ENCODE data around the gene PDE9A.
"Not testable (repeated sequence)": the region's sequence is repeated elsewhere in the genome, so short reads cannot be mapped to it uniquely, and the experiment has no call there.

Gene PDE9A
- total RNA-seq, result 8.3 to 25.0 reads per million in 2 donors

DNA sequence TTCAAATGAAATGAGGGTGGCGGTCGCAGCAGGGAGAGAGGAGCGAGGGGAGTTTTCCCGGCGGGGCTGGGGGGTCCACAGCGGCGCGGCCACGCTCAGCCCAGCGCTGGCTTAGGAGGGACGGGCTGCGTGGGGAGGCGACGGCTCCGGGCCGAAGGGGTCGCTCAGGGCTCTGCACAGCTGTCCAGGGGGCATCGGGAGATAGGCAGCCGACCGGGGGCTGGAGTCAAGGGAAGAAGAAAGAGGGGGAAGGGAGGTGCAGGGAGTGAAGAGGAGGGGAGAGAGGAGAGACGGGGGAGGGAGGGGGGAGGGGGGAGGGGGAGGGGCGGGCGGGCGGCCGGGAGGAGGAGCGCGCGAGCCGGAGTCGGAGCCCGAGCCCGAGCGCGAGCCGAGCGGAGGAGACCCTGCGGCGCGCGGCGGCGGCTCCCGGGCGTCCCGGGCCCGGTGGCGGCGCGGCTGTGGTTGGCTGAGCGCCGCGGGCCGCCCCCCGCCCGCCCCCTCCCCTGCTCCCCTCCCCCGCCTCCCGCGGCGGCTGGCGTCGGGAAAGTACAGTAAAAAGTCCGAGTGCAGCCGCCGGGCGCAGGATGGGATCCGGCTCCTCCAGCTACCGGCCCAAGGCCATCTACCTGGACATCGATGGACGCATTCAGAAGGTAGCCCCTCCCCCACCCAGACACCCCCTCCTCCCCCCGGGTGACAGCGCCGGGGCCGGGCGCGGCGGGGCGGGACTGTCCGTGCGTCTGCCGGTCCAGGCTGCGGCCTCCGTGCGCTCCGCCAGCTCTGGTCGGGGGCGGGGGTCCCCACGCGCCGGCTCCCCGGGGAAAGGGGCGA is at the start of gene PDE9A:
Gene PDE9A, plus strand, starts transcription at position 391 of the 831 bp plus-strand sequence. Its CDS starts 194 bp downstream, at position 585.
- no peak for DNase-seq

DNA sequence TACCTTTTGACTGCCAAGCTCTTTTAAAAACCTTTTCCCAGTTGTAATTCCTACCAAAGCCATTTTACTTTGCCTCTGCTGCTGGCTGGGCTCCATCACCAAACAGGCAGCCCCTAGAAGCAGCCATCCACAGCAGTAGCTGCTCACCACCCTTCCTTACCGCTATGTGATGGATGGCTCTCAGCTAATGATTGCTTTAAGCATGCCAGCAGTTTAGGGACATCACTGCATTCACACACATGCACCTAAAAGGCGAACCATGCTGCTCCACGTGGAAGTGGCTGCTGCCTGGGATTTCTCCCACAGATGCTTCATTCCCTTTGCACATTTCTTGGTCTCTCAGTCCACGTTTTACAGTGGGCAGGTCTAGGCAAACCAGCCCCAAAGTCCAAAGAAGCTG is 46.3 kb upstream of the PDE9A start:
- no peak for DNase-seq

DNA sequence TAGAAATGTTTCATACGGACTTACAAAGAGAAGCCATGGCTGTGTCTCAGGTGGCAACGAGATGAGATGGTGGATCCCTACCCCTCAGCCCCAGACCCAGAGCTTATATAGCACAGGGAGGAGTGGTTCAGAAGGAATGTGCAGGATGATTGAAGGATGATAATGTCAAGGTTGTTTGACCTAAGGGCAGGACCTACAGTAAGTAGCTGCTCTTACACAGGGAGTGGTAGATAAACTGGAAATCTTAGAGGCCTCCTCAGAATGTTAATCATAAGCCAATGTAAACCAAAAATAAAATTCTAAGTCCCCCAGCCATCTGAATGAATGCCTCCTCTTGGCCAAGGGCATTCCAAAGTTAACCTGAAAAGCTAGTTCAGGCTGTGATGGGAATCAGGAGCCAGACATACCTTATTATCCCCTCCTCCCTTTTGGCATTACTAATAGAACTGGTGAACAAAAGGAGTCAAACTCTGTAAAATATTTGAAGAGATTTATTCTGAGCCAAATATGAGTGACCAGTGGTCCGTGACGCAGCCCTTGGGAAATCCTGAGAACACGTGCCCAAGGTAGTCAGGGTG is 45.8 kb upstream of the PDE9A start:
- DNase-seq, result no peak

DNA sequence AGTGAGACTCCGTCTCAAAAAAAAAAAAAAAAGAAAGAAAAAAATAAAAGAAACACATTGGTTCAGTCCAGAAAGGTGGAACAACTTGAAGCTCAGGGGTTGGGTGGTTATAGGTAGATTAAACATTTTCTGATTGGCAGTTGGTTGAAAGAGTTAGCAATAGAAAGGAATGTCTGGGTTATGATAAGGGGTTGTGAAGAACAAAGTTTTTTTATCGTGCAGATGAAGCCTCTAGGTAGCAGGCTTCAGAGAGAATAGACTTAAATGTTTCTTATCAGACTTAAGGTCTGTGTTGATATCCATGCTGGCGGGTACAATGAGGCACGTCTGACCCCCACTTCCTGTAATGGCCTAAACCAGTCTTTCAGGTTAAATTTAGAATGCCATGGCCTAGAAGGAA is 45.0 kb upstream of the PDE9A start:
- DNase-seq, result no peak

DNA sequence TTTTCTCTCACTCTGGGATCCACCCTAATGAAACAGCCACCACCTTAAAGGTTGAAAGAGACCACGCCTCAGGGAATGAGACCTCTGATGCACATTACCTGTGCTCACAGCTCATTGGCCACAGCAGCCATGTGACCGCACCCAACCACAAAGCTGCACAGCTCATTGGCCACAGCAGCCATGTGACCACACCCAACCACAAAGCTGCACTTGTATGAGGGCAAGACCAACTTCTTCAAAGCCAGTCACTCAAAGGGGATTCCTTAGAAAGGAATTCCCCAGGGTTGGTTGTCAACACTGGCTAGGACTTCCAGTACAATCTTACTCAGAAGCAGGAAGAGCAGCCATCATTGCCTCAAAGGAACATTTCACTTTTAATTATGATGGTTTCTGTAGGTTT is 43.6 kb upstream of the PDE9A start:
- DNase-seq, result no peak

DNA sequence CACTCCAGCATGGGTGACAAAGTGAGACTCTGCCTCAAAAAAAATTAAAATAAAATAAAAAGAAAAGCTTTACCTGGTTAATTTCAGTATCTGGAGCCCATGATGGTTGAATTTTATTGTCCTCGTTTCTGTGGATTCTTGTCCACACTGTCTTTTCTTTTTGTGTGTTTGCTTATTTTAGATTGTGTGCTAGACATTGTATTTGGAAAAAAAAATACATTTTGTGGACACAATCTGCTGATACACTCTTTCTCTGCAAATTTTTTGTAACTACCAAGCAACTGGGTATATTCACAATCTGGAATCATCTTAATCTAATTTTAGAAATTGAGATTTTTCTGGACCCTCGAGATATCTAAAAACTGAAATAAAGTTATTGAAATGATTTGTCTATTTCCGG is 41.6 kb upstream of the PDE9A start:
- no peak for DNase-seq

DNA sequence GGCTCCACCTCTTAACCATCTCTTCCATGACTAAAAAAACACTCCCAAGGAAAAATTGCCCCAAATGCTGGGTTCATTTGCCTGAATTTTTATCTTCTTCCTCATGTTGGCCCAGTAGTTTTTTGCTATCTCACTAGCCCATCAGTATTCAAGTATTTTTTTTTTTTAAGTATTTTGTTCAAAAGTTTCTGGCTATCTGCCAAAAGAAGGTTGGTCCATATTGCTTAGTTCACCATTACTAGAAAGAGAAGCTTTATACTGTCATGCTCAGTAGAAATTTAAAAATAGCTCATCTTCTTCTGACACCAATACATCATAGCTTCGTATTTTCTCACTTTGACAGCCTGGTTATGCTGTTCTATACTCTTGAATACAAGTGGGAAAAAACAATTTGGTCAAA is 41.0 kb upstream of the PDE9A start:
- DNase-seq, result no peak

DNA sequence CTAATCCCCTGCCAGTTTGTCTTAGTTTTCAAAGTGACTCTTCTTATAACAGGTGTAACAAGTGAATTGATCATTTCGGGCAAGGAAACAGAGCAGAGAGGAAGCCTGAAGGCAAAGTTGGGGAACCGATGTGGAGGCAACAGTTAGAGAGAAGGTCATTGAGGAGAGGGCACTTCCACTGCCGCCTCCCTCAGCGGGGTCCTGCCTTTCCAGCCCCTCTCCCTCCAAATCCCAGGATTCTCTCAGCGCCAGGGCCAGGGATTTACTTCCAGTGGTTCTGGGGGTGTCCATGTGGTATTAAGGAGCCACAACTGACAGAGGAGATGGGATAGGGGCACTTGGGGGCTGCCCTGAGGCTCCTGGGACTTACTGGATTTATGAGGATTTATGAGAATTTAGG is 39.7 kb upstream of the PDE9A start:
- no peak for DNase-seq

DNA sequence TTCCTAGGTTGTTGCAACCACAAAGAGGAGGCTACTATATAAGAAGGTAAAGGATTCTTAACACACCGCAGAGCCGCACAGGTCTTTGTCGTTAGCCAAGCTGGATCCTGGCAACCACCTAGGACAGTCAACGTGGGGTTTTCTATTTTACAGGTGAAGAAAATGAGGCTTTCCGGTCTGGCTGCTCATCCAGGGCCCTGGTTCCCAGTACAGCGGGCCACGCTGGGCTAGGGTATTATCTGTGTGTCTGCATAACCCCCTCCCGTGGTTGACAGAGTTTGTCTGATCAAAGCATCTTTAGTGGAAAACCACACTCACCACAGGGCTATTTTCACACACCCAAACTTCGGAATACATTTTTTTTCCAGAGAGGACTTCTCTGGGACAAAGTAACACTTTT is 39.0 kb upstream of the PDE9A start:
- DNase-seq, result no peak

DNA sequence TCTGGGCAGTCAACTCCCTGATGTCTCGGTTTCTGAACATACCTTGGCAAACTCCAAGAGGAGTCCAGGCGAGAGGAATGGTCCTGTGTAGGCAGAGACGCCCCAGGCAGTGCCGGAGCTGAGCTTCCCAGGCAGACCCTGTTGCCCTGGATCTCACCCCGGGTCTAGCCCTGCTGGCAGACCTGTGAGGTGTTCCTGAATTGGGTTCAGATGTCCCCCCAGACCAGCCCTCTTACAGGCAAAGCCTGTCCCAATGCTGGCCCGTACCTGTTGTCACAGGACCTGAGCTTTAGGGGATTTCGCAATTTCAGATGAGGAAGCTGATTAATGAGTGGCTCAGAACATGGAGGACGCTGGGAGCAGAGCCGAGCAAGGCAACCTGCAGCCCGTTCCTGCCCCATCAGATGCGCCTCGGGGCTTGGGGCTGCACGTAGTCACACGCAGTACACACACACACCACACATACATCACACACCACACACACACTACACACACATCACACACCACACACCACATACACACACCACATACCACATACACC is 38.5 kb upstream of the PDE9A start:
- DNase-seq, result no peak

DNA sequence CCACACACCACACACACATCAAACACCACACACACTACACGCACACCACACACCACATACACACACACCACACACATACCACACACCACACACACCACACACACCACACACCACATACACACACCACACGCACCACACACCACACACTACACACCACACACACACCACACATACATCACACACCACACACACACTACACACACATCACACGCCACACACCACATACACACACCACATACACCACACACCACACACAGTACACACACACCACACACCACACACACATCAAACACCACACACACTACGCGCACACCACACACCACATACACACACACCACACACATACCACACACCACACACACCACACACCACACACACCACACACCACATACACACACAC is 38.0 kb upstream of the PDE9A start:
- not testable (repeated sequence) for DNase-seq

DNA sequence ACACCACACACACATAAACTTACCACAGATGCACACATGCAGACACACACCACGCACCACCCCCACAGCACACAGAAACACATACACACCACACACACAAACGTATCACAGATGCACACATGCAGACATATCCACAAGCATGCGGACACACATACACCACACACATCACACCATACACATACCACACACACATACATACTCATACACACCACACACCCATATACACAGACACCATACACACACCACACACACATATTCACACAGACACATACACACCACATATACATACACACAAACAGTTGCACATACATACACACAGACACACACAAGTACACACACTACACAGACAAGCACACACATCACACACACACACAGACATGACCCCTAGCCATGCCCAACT is 37.5 kb upstream of the PDE9A start:
- DNase-seq, result no peak

DNA sequence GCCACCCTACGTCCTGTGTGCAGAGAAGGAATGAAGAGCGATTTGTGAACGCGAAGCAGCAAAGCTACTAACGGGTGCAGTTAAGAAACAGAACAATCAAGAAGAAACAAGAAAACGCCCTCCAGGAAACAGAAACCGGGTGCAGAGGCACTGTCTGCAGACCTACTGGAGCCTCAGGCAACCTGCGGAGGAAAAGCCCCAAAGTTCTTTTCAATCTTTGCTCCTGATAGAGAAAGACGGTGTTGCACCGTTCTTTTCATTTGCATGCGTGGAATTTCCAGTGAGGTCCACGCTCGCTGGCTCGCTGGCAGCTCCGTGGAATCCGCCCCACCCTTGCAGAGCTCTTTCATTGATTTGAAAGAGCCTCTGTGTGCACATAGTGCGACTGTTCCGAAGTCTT is 37.0 kb upstream of the PDE9A start:
- no peak for DNase-seq

DNA sequence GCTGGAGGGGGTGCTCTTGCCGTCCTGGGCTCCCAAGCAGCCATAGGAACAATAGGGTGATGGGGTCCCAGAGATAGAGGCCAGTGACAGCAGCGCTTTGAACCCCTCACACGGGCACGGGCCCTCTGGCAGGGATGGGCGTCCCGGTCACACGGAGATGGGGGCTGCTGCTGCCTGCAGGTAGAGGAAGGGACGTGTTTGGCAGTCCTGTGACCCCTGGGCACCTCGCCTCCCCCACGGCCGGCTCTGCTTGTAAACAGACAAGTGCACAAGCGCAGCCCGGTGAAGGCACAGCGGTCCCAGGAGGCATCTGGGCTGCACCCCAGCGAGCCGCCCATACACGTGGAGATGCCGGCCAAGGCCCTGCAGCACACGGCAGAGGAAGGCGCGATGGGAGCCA is 36.5 kb upstream of the PDE9A start:
- DNase-seq, result no peak

DNA sequence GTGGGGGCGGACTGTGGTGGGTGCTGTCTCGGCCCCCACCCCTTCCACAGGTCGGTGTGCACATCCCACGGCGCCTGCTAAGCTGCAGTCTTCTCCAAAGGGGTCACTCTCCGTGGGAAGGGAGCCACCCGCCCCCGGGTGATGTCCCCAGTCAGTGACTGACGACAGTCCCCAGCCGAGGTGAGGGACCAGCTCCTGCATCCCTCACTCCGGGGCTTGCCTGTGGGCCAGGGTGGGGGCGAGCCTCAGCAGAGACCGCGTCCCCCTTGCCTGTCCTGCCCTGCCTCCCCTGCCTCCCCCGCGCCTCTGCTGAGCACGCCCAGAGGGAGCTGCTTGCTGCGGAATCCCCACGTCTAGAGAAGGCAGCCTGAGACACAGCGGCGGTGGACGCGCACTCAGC is 35.9 kb upstream of the PDE9A start:
- no peak for DNase-seq

DNA sequence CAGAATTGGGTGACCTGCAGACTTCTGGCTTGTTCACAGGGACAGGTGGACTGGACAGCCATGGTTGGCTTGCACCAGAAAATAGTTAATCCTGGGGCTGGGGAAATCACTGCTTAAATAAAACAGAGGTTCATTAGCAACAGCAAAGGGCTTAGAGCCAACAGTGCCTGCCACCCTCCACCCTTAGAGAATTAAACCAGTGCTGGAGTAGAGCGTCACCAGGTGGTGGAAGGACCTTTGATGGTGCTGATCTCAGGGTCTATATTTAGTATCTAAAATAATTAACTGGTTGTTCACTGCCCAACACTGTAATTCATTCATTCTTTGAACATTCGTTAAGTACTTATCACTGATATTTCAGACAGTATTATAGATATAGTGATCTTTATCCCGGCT is 34.7 kb upstream of the PDE9A start:
- no peak for DNase-seq

DNA sequence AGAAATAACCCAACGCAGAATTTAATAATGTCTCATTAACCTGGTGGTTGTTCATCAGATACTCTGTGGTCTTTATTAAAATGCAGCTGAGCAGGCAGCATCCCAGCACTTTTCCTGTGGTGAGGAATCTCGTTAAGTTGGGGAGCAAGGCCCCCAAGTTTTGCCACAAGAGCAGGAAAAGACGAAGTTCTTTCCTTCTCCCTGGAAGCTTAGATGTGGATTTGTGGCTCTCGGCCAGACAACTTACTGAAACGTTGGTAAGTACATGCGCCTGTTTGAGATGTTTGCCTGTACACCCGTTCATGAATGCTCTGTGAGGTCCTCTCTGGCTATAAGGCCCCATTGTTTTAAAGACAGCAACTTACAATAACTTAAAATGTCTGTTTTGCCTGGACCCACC is 34.3 kb upstream of the PDE9A start:
- DNase-seq, result no peak

DNA sequence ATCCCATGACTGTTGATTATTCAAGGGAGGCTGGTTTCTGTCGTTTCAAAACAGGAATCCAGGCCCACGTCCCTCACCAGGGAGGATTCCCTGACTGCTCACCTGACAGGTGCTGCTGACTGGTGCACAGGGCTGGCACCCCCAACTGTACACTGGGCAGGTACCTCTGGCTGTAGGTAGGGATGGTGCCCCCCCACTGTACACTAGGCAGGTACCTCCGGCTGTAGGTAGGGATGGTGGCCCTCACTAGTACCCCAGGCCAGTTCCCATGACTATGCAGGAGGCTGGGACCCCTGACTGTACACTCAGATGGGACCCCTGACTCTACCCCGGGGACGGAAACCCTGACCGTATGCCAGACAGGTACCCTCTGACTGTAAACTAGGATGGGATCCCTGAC is 33.6 kb upstream of the PDE9A start:
- DNase-seq, result no peak

DNA sequence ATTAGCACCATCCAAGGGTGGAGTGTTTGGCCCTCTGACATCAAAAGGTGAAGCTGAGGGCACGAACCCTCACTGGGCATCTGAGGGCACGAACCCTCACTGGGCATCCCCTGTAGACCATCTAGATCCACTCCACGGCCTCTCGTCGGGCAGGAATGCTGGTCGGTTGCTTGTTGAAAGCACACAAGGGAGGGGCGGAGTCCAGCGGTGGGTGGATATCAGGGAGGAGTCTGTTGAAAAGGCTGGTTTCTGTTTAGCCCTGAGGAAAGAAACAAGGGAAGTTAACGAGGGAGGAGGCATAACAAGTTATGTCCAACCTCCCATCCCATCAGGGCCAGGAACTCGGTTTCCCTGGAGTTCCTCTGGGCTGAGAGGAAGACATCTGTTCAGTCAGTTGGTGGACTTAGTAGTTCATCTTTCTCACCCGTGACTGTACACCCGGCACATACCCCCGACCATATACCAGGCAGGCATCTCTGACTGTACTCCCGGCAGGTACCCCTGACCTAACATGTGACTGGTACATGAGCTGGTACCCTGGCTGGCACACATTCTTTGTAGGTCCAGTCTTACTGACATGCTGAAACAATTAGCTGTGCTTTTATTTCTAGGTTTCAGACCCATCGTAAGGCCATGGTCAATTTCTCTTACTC is 32.1 kb upstream of the PDE9A start:
- DNase-seq, result no peak

DNA sequence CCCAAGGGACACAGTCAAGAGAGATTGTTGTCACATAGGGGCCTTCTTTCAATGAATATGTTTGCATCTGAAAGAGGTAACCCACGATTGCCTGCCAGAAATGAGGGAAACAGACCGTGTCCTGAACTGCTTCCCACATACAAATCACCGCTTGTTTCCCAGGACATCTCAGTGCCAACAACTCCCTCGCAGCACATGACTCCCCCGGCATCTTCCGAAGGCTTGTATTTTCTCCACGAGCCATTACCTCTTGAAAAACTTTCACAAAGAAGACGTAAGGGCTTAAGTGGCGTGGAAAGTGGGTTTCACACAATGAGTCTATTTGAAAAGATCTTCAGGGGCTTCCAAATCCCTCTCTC is 31.6 kb upstream of the PDE9A start:
- no peak for DNase-seq

DNA sequence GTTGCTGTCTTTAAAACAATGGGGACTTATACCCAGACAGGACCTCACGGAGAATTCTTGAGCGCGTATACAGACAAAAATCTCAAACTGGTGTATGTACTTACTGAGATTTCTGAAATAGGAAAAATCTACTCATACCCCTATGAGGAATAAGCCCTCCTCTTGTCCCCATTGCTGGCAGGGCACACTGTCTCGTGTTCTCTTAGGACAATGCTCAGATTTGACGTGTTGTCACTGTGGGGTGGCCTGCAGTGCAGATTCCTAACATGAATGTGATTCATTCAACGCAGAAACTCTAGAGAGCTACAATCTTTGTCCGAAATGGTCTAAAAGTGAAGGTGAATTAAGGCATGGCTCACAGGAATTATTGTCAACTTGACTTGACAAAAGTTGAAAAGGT is 31.1 kb upstream of the PDE9A start:
- no peak for DNase-seq

DNA sequence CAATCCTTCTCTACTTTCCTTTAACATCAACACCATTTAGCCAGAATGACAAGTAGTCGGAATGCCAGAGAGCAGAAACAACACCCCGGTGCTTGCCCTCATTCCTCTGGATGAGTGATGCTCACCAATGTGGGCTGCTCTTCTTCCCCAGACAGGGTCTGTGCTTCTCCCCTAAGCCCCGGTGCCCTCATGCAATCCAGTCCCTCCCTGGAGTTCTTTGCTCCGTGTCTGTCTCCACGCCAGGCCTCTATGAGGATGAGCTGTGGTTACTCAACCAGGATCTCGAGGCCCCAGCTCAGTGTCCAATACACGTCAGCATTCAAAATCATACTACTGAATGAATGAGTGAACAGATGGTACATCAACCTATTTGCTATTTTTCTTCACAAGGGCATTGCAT is 29.7 kb upstream of the PDE9A start:
- DNase-seq, result no peak

DNA sequence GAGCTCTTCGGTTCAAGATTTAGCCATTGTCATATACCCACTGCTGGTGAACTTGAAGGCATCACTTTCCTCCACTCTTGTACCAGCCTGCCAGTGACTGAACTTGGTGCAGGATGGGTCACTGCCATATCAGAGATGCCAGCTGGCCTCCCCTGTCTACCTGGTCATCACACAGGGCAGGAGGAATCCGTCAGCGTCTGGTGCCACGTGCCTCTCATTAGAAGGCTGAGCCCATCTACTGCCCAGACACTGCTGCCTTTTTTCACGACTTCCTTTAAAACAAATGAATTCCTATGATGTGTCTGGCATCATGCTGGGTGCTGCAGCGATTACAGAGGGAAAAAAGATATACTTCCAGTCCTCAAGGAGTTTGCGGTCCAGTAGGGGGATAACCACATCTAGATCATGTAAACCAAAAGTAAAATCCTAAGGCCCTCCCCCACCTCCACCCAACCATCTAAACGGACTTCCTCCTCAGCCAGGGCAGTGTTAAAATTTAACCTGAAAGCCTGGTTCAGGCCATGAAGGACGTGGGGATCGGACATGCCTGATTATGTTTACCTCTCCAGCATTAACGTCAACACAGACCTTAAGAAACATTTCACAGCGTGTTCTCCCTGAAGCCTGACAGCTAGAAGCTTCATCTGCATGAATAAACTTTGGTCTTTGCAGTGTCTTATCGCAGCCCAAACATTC is 29.2 kb upstream of the PDE9A start:
- no peak for DNase-seq

Data from activated gamma-delta T cell (primary cell).